Urothelium cell line (cell line): ENCODE data around the gene ATP9B.
"Not testable (repeated sequence)": the region's sequence is repeated elsewhere in the genome, so short reads cannot be mapped to it uniquely, and the experiment has no call there.

Experiments used
- DNase-seq: peaks from one replicate; pipeline ENCODE4 v3.0.0; 2011; ENCODE audit warnings: low spot score, mixed read lengths
- FAIRE-seq: peaks from 2 replicates; lab custom pipeline; 2011; peaks lifted over from hg19 to GRCh38; lab: Jason Lieb, UNC

The ATP9B gene

GRCh38 chr18:79223431-79223830, 154.2 kb downstream of the ATP9B start:
- DNase-seq = no peak
- FAIRE-seq = no peak

GRCh38 chr18:79224381-79224780, 155.2 kb downstream of the ATP9B start:
- DNase-seq (no peak), FAIRE-seq (no peak)

DNA sequence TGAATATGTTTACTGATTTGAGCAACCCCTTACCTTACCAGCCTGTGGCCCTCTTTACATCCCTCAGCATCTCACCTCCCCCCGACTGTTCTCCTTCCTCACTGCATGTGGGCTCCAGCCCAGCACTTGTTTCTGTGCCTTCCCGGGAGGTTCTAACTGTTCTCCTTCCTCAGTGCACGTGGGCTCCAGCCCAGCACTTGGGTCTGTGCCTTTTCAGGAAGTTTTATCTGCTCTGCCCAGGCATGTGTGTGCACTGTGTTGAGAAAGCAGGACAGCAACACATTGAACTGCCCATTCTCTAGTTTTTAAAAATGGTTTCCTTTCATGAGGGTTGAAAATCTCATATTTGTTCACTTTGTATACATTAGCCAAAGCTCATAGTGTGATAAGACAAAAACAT, 158.4 kb downstream of the ATP9B start:
- no peak for FAIRE-seq
- DNase-seq = no peak

- DNase-seq (no peak), FAIRE-seq (no peak)
These were observed 160.2 kb downstream of the ATP9B start for GRCh38 chr18:79229431-79229830.

GRCh38 chr18:79234438-79234837, 165.2 kb downstream of the ATP9B start:
- FAIRE-seq = no peak

GRCh38 chr18:79239631-79240030, 170.4 kb downstream of the ATP9B start:
- no peak for FAIRE-seq
- no peak for DNase-seq

More at GRCh38 chr18:79234438-79234837, 165.2 kb downstream of the ATP9B start:
- DNase-seq = no peak

DNA sequence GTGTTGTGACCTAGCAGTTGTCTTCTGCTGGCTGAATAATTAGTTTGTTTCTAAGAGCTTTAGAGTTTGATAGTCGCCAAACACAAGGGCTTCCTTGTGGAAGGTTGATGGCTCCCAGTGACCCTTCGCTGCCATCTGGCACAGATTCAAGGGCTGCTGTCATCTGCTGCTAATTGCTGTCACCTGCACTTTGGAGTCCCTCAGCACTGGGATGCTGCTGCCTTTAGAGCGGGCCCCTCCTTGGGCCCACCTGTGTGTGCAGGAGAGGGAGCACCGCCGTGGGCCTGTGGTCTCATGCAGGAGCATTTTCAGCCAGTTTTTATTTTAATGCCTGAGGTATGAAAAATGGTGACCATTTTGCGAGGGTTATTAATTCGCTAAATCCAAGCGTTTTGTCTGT, 172.6 kb downstream of the ATP9B start:
- FAIRE-seq = no peak
- DNase-seq = no peak

- FAIRE-seq (no peak), DNase-seq (no peak)
These were observed 173.1 kb downstream of the ATP9B start for GRCh38 chr18:79242246-79242645.

DNA sequence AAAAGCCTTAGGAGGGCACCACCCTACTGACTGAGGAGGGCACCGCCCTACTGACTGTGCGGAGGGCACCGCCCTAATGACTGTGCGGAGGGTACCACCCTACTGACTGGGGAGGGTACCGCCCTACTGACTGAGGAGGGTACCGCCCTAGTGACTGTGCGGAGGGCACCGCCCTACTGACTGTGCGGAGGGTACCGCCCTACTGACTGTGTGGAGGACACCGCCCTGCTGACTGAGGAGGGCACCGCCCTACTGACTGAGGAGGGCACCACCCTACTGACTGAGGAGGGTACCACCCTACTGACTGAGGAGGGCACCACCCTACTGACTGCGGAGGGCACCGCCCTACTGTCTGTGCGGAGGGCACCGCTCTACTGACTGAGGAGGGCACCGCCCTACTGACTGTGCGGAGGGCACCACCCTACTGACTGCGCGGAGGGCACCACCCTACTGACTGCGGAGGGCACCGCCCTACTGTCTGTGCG, 176.4 kb downstream of the ATP9B start:
- no peak for FAIRE-seq
- no peak for DNase-seq

- no peak for FAIRE-seq
These were observed 177.3 kb downstream of the ATP9B start for GRCh38 chr18:79246309-79247108.

GRCh38 chr18:79248495-79249060, 179.4 kb downstream of the ATP9B start:
- FAIRE-seq (no peak), DNase-seq (no peak)

More at GRCh38 chr18:79246309-79247108, 177.3 kb downstream of the ATP9B start:
- DNase-seq = peak; percentile 81

- DNase-seq (no peak), FAIRE-seq (no peak)
These were observed 181.2 kb downstream of the ATP9B start for GRCh38 chr18:79250301-79250981.

DNA sequence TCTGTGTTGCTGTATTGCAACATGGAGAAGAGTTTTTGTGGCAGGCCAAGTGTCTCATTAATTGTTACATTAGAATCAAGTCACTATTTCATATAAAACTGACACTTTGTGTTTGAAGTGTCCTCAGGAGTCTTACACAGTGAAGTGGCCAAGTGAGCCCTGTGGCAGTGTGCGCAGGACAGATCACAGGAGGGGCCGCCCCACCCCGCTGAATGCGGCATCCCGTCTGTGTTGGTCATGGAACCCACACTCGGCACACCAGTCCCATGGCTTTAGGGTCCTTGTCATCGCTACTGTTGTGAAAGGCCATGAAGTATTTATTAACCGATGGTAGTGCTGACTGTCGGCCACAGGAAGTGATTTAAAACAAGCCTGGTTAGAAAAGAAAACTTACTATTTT, 181.8 kb downstream of the ATP9B start:
- no peak for DNase-seq
- FAIRE-seq = no peak

- DNase-seq (no peak), FAIRE-seq (no peak)
These were observed 183.9 kb downstream of the ATP9B start for GRCh38 chr18:79252904-79253633.

DNA sequence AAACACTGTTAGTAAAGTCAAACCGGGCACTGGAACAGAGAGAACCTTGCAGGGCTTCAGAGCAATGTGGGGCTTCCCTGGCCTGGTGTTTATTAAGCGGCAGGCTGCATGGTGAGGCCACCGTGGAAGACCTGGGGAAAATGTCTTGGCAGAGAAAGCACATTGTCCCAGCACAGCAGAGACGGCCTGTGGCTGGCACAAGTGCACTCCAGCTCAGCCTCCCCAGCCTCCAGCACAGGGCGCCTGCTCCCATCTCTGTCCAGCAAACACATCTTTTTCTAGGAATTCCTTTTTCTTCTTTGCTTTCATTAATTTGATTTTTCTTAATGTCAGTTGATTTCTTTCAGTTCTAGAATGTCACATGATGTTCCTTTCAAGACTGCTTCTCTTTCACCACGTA, 188.3 kb downstream of the ATP9B start:
- FAIRE-seq (no peak), DNase-seq (no peak)

DNA sequence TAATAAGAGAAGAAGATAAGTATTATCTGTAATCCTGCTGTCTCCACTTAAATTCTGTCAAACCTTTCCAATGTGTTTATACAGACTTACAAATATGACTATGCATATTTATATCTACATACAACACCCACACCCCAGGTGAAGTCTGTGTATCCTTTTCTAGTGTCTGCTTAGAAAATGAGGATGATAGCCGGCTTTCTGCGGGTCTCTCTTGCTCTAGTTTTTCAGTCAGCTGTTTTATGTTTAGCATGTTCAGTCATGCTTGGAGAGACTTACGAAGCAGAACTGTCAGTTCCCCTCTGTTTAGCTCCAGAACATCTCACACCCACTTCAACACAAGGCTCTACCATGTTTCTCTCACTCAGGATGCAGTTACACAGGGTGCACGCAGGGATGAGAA, 189.3 kb downstream of the ATP9B start:
- no peak for DNase-seq
- no peak for FAIRE-seq

- no peak for DNase-seq
- FAIRE-seq = no peak
These were observed 190.0 kb downstream of the ATP9B start for GRCh38 chr18:79259218-79259617.

GRCh38 chr18:79260023-79260422, 190.8 kb downstream of the ATP9B start:
- no peak for FAIRE-seq
- no peak for DNase-seq

- DNase-seq (no peak), FAIRE-seq (no peak)
These were observed 191.3 kb downstream of the ATP9B start for GRCh38 chr18:79260510-79260909.

GRCh38 chr18:79265068-79265467, 195.9 kb downstream of the ATP9B start:
- not testable (repeated sequence) for DNase-seq, FAIRE-seq

GRCh38 chr18:79271812-79272211, 202.6 kb downstream of the ATP9B start:
- not testable (repeated sequence) for FAIRE-seq, DNase-seq
